ENCODE measurements around the gene RAD18.

RAD18 gene

DNA sequence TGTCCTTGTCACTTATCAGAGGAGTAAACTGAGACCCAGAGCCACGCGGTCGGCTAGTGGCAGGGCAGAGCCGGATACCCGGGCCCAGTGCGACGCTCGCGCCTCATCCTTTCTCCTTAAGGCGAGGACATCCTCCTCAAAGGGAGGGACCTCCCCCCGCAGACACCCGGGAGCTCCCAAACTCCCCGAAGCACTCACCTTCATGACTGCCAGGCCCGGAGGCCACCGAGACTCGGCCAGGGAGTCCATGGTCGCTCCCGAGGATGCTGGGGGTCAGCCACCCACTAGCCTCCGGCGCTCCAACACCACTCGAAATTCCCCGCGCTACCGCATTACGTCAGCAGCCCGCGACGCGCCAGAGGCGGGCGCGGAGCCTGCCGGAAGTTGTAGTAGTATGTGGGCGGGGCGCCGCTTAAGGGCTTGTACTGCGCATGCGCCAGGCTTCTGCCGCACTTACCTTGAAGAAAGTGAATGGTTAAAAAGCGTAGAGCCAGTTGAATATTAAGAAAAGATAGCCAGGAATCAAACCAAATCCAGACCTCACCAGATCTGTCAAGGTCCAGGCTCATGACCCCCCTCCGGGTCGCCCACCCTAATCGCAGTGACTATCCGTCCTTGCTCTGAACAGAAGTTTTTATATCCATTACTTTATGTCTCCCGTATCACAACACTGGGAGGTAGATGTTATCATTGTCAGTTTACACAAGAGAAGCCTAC, at the start of gene RAD18:
Gene RAD18, minus strand, starts transcription at position 336 of the 717 bp plus-strand sequence. Its CDS starts 87 bp downstream, at position 249.
- H3K4me3 ChIP-seq (ENCODE audit: low read depth, low read length): peak within 1 kb of the TSS; percentile 83
- DNase-seq (ENCODE audit: low read depth): peak; percentile 83
- no peak for TF ChIP-seq CTCF (IDR thresholded peaks at IDR 0.05; ENCODE audit: low read depth, low read length, missing control alignments)
- in situ Hi-C loops (cut with HindIII; ENCODE audit: low sequenced_read_pairs): no loop called here

DNA sequence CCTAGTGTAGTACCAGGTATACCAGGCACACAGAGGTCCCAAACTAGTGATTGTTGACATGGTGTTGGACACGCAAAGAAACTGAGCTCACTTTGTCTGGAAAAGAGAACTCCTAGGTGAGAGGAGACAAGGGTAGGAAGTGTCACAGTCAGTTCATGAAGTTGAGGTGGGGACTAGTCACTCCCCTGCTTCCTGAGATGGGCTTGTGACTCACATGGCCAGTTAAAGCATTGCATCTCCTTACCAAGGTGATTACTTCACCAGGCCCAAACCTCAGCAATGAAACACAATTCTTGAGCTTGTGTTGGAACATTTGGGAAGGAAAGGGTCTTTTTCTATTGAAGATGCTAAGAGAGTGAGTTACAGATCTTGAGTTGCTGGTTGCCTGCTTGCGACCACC, 49.2 kb upstream of the RAD18 start:
- DNase-seq (ENCODE audit: low read depth): no peak

DNA sequence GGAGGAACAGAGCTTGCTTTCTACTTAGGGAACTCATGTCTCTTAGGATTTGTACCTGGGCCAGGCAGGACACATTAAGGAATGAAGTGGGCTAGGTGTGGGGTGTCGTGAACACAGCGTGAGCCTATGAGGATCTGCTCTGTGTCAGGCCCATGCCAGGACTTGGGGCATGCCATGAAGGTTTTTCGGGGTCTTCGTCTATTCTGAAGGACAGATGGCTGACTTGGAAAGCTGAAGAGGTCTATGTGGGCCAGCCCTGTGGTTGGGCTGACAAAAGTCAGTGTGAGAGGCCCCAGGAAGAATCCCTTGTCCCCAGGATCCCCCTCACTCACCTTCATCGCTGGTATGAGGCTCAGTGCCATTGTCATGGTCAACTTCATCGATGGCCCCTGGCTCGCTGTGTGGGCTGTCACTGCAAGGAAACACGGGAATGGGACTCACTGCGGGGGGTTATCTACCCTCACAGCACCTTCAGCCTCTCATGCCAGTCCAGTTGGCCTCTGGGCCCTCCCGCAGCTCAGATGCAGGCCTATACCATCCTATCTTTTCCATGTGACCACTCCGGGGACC, 46.8 kb upstream of the RAD18 start:
- DNase-seq (ENCODE audit: low read depth): no peak
- TF ChIP-seq CTCF (IDR thresholded peaks at IDR 0.05; ENCODE audit: low read depth, low read length, missing control alignments): no peak
- in situ Hi-C loops (cut with HindIII; ENCODE audit: low sequenced_read_pairs): no loop called here

More for the DNA sequence above, 49.2 kb upstream of the RAD18 start:
- H3K4me3 ChIP-seq (ENCODE audit: low read depth, low read length): no peak overlapping the region
- TF ChIP-seq CTCF (IDR thresholded peaks at IDR 0.05; ENCODE audit: low read depth, low read length, missing control alignments): no peak
- in situ Hi-C loops (cut with HindIII; ENCODE audit: low sequenced_read_pairs): no loop called here

DNA sequence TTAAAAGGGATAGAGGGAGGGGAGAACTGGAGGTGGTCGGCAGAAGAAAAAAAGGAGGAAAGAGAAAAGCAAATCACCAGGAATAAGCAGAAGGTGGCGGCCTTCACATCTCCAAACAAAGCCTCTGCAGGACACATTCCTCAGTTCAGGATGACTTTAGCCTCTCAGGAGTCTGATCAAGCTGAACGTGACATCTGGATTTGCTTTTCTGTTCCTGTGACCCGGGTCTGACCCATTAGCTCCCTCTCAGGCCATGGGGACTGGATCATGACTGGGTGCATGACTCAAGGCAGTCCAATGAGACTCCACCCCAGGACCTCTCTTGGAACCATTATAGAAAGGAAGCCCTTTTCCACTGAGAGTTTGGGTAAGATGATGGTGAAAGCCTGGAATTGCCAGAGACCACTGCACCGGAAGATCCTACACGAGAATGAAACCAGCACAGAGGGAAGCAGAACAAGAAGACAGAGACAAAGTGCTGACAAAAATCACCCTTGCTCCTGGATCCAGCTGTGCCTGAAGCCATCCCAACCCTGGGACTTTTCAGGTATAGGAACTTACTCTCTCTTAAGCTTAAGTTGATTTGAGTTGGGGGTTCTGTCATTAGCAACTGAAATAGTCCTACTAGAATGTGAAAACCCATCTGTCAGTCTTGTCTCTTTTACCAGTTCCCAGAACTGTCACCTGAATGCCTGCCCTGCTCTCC, 45.4 kb upstream of the RAD18 start:
- no peak for DNase-seq (ENCODE audit: low read depth)
- in situ Hi-C loops (cut with HindIII; ENCODE audit: low sequenced_read_pairs): no loop called here
- no peak overlapping the region for H3K4me3 ChIP-seq (ENCODE audit: low read depth, low read length)
- TF ChIP-seq CTCF (IDR thresholded peaks at IDR 0.05; ENCODE audit: low read depth, low read length, missing control alignments): no peak

More for the DNA sequence above, 46.8 kb upstream of the RAD18 start:
- H3K4me3 ChIP-seq (ENCODE audit: low read depth, low read length): no peak overlapping the region

DNA sequence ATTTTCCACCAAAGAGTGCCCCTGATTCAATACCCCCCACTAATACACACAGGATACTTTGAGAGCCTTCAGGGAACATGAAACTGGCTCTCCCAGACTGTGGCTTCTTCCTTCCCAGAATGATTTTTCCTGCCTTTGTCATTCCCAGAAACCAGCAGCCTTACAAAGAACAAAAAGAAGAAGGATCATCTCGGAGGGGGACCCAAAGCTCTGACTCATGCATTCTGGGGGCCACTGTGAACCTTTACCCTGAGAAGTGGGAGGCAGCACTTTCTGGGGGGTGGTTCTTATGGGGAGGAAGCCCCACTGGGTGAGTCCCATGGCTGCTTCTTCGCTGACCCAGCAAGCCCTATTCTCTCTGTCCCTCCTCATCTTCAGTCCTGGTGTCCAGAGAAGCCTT, 44.7 kb upstream of the RAD18 start:
- no peak for DNase-seq (ENCODE audit: low read depth)
- H3K4me3 ChIP-seq (ENCODE audit: low read depth, low read length): no peak overlapping the region
- in situ Hi-C loops (cut with HindIII; ENCODE audit: low sequenced_read_pairs): no loop called here
- no peak for TF ChIP-seq CTCF (IDR thresholded peaks at IDR 0.05; ENCODE audit: low read depth, low read length, missing control alignments)

- in situ Hi-C loops (cut with HindIII; ENCODE audit: low sequenced_read_pairs): no loop called here
- H3K4me3 ChIP-seq (ENCODE audit: low read depth, low read length): no peak overlapping the region
- TF ChIP-seq CTCF (IDR thresholded peaks at IDR 0.05; ENCODE audit: low read depth, low read length, missing control alignments): no peak
- DNase-seq (ENCODE audit: low read depth): no peak
Measured at GRCh38 chr3:9007213-9007612, 43.9 kb upstream of the RAD18 start.
